A172 (cell line): ENCODE measurements around the gene TAF9. TPM values are rescaled to one million over a fixed set of nuclear protein-coding genes. Genes with fewer than 3 reads are reported as not detected.
"Not testable (repeated sequence)": the region's sequence is repeated elsewhere in the genome, so short reads cannot be mapped to it uniquely, and the experiment has no call there.

ENCODE experiments used
- DNase-seq: peaks from one replicate; pipeline ENCODE4 v3.0.0-alpha.2; 2015; ENCODE audit warnings: low spot score
- total RNA-seq: library from RNA; depleted of rRNA; stranded (reverse); fragments of >200 nt; shearing (Covaris generic); gene quantifications from 2 replicates; pipeline ENCODE4 v1.2.3, GENCODE V29; 2014; rRNA removed

The TAF9 gene
- total RNA-seq, 1 experiment from 2014 or later = 139 TPM

DNA sequence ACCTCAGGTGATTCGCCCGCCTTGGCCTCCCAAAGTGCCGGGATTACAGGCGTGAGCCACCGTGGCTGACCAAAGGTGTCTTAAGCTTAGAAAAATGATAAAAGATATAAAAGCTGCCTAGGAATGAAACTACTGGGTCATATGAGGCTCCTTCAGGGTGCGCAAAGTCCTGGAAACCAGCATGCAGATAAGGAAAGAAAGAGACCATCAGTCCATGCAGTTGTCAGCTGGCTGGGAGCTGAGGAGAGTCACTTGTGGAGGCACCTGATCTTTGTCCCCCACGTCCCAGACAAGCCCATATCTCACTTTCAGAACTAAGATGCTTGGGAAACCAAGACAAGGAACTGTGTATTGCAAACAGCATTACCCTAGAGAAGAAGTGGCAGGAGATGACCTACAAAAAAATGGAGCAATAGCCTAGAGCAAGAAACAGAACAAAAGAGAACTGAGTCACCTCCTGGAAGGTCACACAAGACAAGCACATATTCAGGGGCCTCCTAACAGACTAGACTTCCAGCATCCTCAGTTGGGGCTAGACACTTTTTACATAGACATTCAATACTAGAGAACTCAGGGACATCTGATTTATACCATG lies 33.9 kb downstream of the TAF9 start:
- DNase-seq = no peak

DNA sequence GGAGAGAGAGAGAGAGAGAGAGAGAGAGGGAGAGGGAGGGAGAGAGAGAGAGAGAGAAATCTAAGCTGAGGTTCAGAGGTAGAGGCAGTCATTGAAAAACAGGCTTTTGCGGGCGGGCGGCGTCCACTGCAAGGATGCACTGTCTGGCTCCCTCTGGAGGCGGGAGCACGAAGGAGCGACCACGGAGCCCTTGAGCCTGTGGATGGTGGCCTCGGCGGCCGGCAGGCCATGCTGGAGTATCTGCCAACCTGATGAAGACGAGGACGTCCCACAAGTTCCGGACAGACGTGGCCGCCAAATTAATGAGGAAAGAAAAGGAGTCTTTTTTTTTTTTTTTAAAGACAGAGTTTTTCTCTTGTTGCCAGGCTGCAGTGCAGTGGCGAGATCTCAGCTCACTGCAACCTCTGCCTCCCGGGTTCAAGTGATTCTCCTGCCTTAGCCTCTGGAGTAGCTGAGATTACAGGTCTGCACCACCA lies 34.5 kb downstream of the TAF9 start:
- peak; percentile 80 for DNase-seq

DNA sequence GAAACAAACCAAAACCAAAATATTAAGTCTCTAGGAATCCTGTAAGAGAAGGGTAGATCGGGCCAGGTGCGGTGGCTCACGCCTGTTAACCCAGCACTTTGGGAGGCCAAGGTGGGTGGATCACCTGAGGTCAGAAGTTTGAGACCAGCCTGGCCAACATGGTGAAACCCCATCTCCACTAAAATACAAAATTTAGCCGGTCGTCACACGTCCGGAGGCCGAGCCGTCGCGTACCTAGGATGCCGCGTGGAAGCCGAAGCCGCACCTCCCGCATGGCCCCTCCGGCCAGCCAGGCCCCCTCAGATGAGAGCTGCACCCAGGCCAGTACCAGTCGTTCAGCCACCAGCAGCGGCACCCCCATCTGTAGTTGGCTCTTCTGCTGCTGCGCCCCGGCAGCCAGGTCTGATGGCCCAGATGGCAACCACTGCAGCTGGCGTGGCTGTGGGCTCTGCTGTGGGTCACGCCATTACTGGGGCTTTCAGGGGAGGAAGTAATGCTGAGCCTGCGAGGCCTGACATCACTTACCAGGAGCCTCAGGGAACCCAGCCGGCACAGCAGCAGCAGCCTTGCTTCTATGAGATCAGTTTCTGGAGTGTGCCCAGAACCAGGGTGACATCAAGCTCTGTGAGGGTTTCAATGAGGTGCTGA lies 35.5 kb downstream of the TAF9 start:
- not testable (repeated sequence) for DNase-seq

DNA sequence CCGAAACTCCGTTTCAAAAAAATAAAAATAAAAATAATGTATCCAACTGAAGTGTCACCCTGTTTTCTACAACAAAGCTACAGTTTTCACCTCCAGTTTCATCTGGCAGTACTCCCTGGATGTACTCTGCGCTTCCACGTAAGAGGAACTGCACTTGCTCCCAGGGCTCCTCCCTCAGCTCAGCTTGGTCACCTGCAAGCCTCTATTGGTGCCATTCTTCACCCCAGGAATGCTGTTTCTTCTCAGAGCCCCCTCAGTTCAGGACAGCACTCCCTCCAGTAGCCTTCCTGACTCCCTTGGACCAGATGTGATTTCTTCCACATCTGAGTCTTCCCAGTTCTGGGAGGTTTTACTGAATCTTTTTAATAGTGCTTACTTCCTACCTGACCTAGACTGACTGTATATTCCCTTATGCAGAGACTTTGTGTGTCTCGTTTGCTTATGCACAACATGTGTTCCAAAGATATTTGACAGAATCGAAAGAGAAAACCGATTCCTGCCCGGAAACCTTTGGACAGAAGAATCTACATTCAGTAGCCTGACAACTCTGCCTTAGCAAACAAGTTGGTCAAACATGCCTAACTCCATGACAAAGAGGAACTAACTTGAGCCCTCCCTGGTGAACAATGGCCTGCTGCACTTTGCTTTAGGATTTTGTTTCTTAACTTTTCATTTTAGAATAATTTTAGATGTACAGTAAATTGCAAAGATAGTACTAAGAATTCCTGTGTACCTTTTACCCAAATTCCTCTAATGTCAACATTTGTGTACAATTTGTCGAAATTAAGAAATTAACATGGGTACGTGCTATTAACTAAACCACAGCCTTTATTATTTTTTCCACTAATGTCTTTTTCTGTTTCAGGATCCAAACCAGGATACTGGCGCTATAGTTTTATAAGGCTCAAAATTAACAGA lies 37.5 kb downstream of the TAF9 start:
- DNase-seq = no peak

DNA sequence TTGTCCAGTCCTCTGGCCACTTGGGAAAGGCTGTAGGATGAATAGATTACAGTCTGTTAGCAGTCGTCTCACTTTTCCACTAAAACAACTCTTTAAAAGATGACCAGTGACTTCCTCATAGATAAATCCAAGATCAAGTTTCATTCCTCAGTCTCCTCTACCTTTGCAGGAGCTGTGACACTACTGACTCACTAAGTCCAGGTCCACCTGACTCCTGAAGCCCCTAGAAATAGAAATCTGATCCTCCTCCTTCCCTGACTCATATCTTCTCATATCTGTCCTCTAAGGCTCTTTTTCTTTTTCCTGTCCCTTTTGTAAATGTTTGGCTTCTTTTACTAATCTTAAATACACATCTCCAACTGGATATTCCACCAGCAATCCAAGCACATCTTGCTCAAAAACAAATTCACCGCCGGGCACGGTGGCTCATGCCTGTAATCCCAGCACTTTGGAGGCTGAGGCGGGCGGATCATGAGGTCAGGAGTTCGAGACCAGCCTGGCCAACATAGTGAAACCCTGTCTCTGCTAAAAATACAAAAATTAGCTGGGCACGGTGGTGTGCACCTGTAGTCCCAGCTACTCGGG lies 39.3 kb downstream of the TAF9 start:
- DNase-seq = no peak

DNA sequence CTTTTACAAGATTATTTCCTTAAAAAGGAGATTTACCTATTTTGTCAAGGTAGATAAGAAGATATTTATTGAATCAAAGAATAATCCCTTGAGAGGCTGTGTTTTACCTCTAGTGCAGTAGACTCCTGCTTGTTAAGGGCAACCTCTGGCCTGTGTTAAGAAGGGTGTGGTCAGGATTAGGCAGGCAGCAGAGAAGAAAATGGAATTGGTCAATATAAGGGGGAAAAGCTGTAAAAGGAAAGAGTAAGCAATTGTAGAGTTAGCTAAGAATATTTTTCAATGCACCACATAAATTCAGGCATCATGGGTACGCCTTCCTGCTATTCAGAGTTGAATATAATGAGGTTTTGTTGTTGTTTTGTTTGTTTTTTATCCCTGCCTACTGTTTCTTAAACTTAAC lies 43.0 kb downstream of the TAF9 start:
- no peak for DNase-seq

DNA sequence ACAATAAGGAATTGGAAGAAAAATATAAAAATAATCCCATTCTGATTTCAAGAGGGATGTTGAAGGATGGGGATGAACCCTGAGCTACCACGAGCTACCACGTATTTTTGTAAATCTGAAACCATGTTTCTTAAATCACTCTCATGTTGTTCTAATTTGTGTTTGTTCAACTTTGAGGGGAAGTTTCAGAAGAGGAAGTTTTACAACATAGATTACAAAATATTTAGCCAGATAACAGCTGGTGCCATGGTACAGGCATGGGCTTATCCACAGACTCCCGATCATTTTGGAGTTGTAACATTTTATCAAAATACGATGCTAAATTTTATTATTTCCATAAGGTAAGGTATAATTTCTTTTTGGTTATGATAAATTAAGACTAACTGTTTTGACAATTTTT lies 51.9 kb downstream of the TAF9 start:
- no peak for DNase-seq

DNA sequence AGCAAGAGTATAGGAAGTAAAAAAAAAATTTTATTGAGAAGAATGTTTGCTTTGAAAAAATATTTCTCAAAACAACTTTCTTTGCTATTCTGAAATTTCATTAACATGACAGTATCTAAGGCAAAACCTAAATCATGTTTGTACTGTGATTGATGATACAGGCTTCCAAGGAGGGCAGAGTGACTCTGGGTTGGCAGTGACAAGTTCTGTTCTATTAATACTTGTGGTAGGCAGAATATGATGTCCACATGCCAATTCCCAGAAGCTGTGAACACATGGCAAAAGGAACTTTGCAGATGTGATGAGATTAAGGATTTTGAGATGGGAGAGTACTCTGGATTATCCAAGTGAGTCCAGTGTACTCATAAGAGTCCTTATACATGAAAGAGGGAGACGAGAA lies 53.3 kb downstream of the TAF9 start:
- DNase-seq = no peak

Other genes starting within 250 kb of the TAF9 start
- gene CCNB1, start 202.4 kb downstream of the TAF9 start, total RNA-seq = 418 and 458 TPM in 2 replicates
- 87.3 and 102 TPM in 2 replicates for gene CENPH, start 179.9 kb downstream of the TAF9 start, total RNA-seq
- 90.1 and 96.2 TPM in 2 replicates for gene CDK7, start 134.6 kb downstream of the TAF9 start, total RNA-seq
- 3.5 and 6.6 TPM in 2 replicates for gene CCDC125, start 36.7 kb downstream of the TAF9 start, total RNA-seq
- gene AK6, start within 50 bp of the TAF9 start, total RNA-seq = 55.5 and 79.6 TPM in 2 replicates
- gene RAD17, start 298 bp upstream of the TAF9 start, total RNA-seq = 38.5 and 44.9 TPM in 2 replicates
- gene MARVELD2, start 45.6 kb upstream of the TAF9 start, total RNA-seq = not detected in 2 replicates
- 3.2 and 6.5 TPM in 2 replicates for gene OCLN, start 123.3 kb upstream of the TAF9 start, total RNA-seq
- gene GTF2H2C, start 190.7 kb upstream of the TAF9 start, total RNA-seq = 52.6 and 65.7 TPM in 2 replicates